Amniotic stem cell (primary cell): ENCODE data around the gene MRPL10.

Source experiments
- DNase-seq: peaks from one replicate; lab custom pipeline; 2025; lab: John Stamatoyannopoulos, UW

MRPL10 gene

GRCh38 chr17:47812146-47812920, 19.0 kb downstream of the MRPL10 start:
- DNase-seq: no peak

- DNase-seq: no peak
Measured at GRCh38 chr17:47811709-47812108, 19.6 kb downstream of the MRPL10 start.

- no peak for DNase-seq
Measured at GRCh38 chr17:47810901-47811635, 20.3 kb downstream of the MRPL10 start.

GRCh38 chr17:47810200-47810821, 21.0 kb downstream of the MRPL10 start:
- peak; percentile 64 for DNase-seq

GRCh38 chr17:47808830-47809480, 22.4 kb downstream of the MRPL10 start:
- no peak for DNase-seq

- no peak for DNase-seq
Measured at GRCh38 chr17:47808036-47808829, 23.1 kb downstream of the MRPL10 start.

GRCh38 chr17:47807421-47807820, 23.9 kb downstream of the MRPL10 start:
- no peak for DNase-seq

GRCh38 chr17:47806913-47807255, 24.5 kb downstream of the MRPL10 start:
- no peak for DNase-seq

- no peak for DNase-seq
Measured at GRCh38 chr17:47806026-47806912, 25.1 kb downstream of the MRPL10 start.

GRCh38 chr17:47804461-47804860, 26.9 kb downstream of the MRPL10 start:
- no peak for DNase-seq

GRCh38 chr17:47803751-47804150, 27.6 kb downstream of the MRPL10 start:
- DNase-seq: no peak

GRCh38 chr17:47803201-47803600, 28.1 kb downstream of the MRPL10 start:
- no peak for DNase-seq

GRCh38 chr17:47802341-47803022, 28.9 kb downstream of the MRPL10 start:
- peak; percentile 44 for DNase-seq

GRCh38 chr17:47801906-47802305, 29.4 kb downstream of the MRPL10 start:
- no peak for DNase-seq

- no peak for DNase-seq
Measured at GRCh38 chr17:47801176-47801765, 30.1 kb downstream of the MRPL10 start.

GRCh38 chr17:47800686-47801085, 30.7 kb downstream of the MRPL10 start:
- DNase-seq: no peak

GRCh38 chr17:47797797-47798196, 33.5 kb downstream of the MRPL10 start:
- DNase-seq: no peak

- no peak for DNase-seq
Measured at GRCh38 chr17:47792979-47793378, 38.4 kb downstream of the MRPL10 start.

GRCh38 chr17:47792457-47792856, 38.9 kb downstream of the MRPL10 start:
- DNase-seq: no peak

- no peak for DNase-seq
Measured at GRCh38 chr17:47791025-47791424, 40.3 kb downstream of the MRPL10 start.
